HFFc6 (cell line): ENCODE results near the gene SRD5A2. TPM values are rescaled to one million over a fixed set of nuclear protein-coding genes. Genes with fewer than 3 reads are reported as not detected.
A peak's percentile ranks its signal among the peaks of the same experiment; 100 is the strongest.

ENCODE experiments used
- DNase-seq: peaks from one replicate; pipeline ENCODE4 v3.0.0-alpha.2; 2018
- H3K27ac Mint-ChIP-seq: 2 replicates; pipeline ENCODE4 v1.8.0; 2020; ENCODE audit warnings: mild to moderate bottlenecking, mixed read lengths
- H3K27me3 Mint-ChIP-seq: 2 replicates; pipeline ENCODE4 v1.8.0; 2021; ENCODE audit warnings: mild to moderate bottlenecking, moderate library complexity, mixed read lengths; ENCODE audit not compliant: insufficient read depth
- H3K36me3 Mint-ChIP-seq: 2 replicates; pipeline ENCODE4 v1.8.0; 2021; ENCODE audit warnings: low read depth, mixed read lengths
- H3K4me1 Mint-ChIP-seq: 2 replicates; pipeline ENCODE4 v1.8.0; 2020; ENCODE audit warnings: low read depth, mixed read lengths
- H3K4me3 Mint-ChIP-seq: 2 replicates; pipeline ENCODE4 v1.8.0; 2020; ENCODE audit warnings: mild to moderate bottlenecking, moderate library complexity, mixed read lengths
- H3K9me3 Mint-ChIP-seq: 2 replicates; pipeline ENCODE4 v1.8.0; 2020; ENCODE audit warnings: mild to moderate bottlenecking, mixed read lengths
- CTCF ChIP-seq: fragments of 200-600 bp; sonication (generic); IDR thresholded peaks from 2 replicates; pipeline ENCODE4 v1.5.0; 2021; ENCODE audit warnings: antibody characterized with exemption, mild to moderate bottlenecking
- total RNA-seq, 6 experiments: library from RNA; stranded (reverse); fragmentation: NEBNext Ultra II Directional; extraction: Animal tissue kit (Norgen Biotek cat#: 25700); gene quantifications; 2 replicates in 1 of 6; 3 replicates in 5 of 6; pipeline ENCODE4 v1.2.3, GENCODE V29; 2021

Gene SRD5A2
- total RNA-seq, 6 experiments from 2014 or later, result not detected

- no peak overlapping the region for H3K27ac Mint-ChIP-seq
- TF ChIP-seq CTCF, result no peak
- no peak for DNase-seq
- H3K4me3 Mint-ChIP-seq, result no peak overlapping the region
- peaks cover 6% of the 10 kb centered on the region; the same call in 1 of the 2 replicates for H3K4me1 Mint-ChIP-seq
- no peaks in the 10 kb centered on the region for H3K36me3 Mint-ChIP-seq
- H3K27me3 Mint-ChIP-seq, result peaks cover 6% of the 10 kb centered on the region; the same call in 1 of the 2 replicates
- no peaks in the 10 kb centered on the region for H3K9me3 Mint-ChIP-seq
Measured at GRCh38 chr2:31533036-31533435, 47.7 kb downstream of the SRD5A2 start.

GRCh38 chr2:31531101-31531500, 49.6 kb downstream of the SRD5A2 start:
- H3K9me3 Mint-ChIP-seq, result no peaks in the 10 kb centered on the region
- TF ChIP-seq CTCF, result no peak
- no peak overlapping the region for H3K27ac Mint-ChIP-seq
- H3K4me1 Mint-ChIP-seq, result peaks cover 22% of the 10 kb centered on the region
- H3K36me3 Mint-ChIP-seq, result no peaks in the 10 kb centered on the region
- H3K27me3 Mint-ChIP-seq, result peaks cover 6% of the 10 kb centered on the region; the same call in 1 of the 2 replicates
- no peak for DNase-seq
- H3K4me3 Mint-ChIP-seq, result no peak overlapping the region

- no peak for TF ChIP-seq CTCF
- H3K9me3 Mint-ChIP-seq, result no peaks in the 10 kb centered on the region
- peaks cover 4% of the 10 kb centered on the region; the same call in 1 of the 2 replicates for H3K27me3 Mint-ChIP-seq
- H3K36me3 Mint-ChIP-seq, result no peaks in the 10 kb centered on the region
- H3K27ac Mint-ChIP-seq, result no peak overlapping the region
- H3K4me1 Mint-ChIP-seq, result peaks cover 30% of the 10 kb centered on the region
- no peak overlapping the region for H3K4me3 Mint-ChIP-seq
- DNase-seq, result no peak
Measured at GRCh38 chr2:31529256-31529655, 51.5 kb downstream of the SRD5A2 start.

- peaks cover 4% of the 10 kb centered on the region; the same call in 1 of the 2 replicates for H3K27me3 Mint-ChIP-seq
- no peaks in the 10 kb centered on the region for H3K36me3 Mint-ChIP-seq
- TF ChIP-seq CTCF, result no peak
- no peak for DNase-seq
- no peak overlapping the region for H3K4me3 Mint-ChIP-seq
- no peaks in the 10 kb centered on the region for H3K9me3 Mint-ChIP-seq
- no peak overlapping the region for H3K27ac Mint-ChIP-seq
- peaks cover 34% of the 10 kb centered on the region for H3K4me1 Mint-ChIP-seq
Measured at GRCh38 chr2:31528823-31529222, 51.9 kb downstream of the SRD5A2 start.

- Mint-ChIP-seq H3K9me3 (no peaks in the 10 kb centered on the region), H3K4me3 (no peak overlapping the region), H3K4me1 (peaks cover 47% of the 10 kb centered on the region), H3K27ac (peak overlapping the region; percentile 27), H3K36me3 (no peaks in the 10 kb centered on the region), H3K27me3 (peaks cover 2% of the 10 kb centered on the region; the same call in 1 of the 2 replicates)
- TF ChIP-seq CTCF, result no peak
- peak; percentile 47 for DNase-seq
Measured at GRCh38 chr2:31526946-31527732, 53.6 kb downstream of the SRD5A2 start.
